Stimulated activated CD8-positive, alpha-beta memory T cell treated with anti-CD3 and anti-CD28 coated beads, Interleukin-2, amount 100 ng/mL, for 1 hour (primary cell): Measurements from ENCODE around the gene LMBR1L.
A peak's percentile ranks its signal among the peaks of the same experiment; 100 is the strongest.

Source experiments
- DNase-seq, 2 donors: peaks; one replicate each; pipeline ENCODE4 v3.0.0-alpha.2; 2020; ENCODE audit warnings: low read depth in 2 of 2

LMBR1L gene

DNA sequence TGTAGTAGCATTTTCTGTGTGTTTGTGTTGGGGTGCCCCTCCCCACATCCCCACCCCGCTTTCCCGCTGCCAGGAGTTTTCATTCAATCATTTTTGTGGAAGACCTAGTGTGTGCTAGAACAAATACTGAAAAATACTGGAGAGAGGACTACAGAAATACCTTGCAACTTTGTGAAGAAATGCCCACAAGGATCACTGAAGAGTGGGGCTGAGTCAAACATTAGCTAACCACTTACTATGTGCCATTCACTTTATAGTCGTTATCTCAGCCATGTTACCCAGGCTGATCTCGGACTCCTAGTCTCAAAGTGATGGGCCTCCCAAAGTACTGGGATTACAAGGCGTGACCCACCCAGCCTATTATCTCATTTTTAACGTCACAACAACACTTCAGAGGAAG lies 559 bp upstream of the LMBR1L start:
- no peak for DNase-seq

DNA sequence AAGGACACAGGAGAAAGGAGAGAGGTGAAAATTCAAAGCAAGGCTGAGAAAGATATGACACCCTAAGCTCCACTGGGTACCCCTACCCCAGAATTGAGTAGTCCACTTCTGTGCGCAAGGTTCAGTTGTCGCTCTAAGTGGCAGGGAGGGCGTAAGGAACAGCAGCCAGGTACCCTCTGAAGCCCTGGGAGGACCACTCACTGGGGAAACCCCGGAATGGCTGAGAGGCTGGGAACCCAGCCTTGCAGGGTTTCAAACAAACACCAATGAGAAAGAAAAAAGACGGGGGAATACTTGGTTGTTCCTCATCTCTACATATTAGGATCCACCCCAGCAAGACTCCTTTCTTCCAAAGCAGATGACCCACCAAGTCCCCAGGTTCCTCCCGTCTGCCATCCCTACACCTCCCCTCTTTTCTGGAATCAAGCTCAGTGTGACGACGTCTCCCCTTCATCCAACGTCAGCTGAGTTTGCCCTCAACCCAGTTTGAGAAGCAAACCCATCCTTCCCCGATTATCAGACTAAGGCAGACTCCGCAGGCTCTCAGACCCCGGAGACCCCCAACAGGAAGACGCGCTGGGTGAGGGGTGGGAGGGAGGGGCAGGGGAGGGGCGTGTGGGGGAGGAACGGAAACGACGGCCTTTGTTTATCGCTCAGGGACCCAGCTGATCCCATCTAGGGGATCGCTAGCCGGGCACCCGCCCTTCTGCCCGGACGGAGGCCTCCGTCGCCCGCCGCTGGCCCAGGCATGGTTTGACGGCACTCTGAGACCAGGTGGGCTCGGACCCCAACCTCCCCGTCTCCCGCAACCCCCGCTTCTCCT lies 795 bp downstream of the LMBR1L start:
- DNase-seq, result no peak

DNA sequence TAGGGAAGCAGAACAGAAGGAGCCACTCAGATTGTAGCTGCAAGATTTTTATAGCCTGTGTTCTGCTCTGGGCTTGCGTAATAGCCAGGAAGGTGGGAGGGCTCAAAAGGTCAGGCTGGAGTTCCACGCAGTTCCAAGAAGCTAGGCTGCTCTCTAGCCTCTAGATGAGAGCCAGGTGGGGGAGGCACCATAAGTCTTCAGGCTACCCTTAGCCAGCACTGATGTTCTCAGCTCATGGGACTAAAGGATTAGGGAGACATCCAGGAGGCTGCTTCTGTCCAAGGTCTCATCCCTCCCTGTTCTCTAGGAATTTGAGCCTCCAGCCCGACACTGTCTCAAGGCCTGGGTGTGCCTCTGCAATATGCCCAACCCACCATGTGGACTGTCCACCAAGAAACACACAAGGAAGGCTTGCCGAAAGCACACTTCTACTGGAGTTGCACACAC lies 1.7 kb downstream of the LMBR1L start:
- DNase-seq, result no peak

DNA sequence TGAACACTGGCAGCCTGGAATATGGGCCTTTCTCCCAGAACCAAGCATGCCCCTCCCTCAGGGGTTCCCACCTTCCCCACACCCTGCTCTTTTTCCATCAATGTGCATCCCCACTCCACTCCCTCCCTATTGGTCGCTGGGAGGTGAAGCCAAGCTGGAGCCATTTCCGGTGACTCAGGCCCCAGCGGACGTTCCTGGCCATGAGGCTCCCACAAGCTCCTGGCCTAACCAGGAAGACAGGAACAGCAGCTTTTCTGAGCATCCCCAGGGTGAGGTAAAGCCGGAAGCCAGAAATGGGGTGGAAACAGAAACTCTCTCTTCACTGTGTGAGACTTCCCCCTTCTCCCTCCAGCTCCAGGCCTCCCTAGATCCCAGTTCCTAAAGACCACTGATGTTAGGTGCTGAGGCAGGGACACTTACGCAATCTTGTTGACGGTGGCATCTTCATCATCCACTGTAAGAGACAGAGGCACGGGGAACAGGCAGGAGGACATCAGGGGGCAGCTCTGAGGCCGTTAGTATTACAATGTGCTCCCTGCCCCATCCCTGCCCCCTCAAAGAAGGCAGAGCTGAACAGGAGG lies 5.1 kb downstream of the LMBR1L start:
- no peak for DNase-seq

DNA sequence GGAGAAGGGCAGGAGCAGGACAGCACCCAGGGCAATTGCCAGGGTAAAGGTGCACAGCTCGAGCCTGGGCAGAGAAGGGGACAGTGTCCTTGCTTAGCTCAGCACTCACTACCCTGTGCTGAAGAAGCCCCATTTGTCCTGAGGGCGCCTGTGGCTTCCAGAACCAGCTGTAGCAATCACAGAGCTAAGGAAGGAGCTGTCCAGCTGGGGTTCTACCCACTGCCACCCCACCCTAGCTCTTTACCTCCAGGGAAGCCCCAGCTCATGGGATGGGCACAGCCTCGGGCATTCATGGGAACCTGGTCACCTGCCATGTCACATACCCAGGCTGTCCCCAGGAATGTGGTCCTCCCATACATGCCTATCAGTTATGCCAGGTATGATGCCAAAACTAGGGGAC lies 5.8 kb downstream of the LMBR1L start:
- no peak for DNase-seq

DNA sequence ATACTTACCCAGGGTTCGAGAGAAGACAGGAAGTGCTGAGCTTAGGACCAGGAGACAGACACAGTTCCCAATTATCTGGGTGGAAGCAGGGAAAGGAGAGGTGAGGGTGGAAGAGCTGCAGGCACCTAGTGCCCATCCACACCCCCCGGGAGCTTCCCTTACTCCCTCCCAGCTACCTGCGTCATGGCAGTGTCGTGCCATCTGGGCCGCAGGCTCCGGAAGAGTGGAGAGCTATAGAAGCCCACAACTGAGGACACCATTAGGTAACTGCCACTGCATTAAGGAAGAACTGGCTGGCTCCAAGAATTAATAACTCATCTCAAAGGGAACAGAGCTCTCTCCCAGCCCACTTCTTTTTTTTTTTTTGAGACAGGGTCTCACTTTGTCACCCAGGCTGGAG lies 10.3 kb downstream of the LMBR1L start:
- DNase-seq, result no peak

DNA sequence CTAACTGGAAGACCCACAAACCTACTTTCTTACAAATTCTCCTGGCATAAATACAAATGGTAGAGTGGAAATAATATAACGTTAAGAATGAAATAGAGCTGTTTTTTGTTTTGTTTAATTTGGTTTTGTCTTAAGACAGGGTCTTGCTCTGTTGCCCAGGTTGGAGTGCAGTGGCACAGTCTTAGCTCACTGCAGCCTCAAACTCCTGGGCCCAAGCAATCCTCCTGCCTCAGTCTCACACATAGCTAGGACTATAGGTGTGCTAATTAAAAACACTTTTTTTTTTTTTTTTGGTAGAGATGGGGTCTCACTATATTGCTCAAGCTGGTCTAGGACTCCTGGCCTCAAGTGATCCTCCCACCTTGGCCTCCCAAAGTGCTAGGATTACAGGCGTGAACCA lies 11.9 kb downstream of the LMBR1L start:
- no peak for DNase-seq

DNA sequence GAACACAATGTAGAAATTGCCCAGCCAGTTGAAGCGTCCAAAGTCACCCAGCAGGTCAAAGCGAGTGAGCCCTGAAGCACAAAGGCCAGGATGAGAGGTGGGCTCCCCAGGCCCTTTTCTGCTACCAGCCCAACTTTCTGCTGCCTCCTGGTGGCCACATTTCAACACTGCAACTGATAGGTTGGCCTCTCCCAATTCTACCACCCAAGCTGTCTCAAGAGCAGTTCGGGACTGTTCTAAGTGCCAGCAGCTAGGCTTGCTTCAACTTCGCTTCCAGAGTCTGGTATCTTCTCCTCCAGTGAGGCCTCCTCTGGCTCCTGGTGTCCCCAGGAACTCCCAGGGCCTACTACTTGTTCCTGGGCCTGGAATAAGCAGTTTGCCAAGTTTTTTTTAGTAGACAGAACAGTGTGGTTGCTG lies 12.6 kb downstream of the LMBR1L start:
- DNase-seq, result peak in 1 of 2 donors; percentile 43

DNA sequence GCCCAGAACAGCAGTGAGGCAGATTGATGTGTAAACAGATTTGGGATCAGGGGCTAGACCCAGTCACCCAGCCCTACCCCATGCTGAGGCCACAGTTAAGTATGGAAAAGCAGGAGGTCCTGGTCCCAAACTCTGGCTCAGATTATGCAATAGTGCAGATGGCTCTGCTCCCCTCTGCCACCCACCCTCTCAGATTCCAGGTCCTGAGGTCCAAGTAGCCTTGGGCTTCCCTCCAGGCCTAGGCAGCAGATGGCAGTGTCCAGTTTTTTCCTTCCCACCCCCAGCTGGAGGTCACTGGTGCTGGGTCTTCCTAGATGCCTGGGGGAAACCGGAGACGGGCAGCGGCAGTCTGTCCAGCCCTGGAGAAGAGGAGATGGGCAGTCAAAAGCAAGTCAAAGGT lies 13.3 kb downstream of the LMBR1L start:
- no peak for DNase-seq

DNA sequence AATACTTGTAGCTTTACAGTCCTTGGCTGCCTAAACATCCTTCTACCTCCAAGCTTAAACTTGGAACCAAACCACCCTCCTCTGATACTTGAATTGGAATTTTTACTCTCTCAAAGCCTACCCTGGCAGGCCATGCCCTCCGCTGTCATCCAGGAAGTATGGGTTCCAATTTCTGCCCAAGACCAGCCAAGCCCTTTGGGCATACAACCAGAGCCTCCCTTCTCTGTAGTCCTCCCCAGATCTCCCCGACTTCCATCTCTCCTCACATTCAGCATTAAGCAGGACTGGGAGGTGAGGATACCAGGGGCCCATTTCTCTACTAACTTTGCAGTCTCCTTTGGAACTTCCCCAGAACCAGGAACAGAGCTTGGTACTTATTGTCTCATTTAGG lies 15.7 kb downstream of the LMBR1L start:
- no peak for DNase-seq

DNA sequence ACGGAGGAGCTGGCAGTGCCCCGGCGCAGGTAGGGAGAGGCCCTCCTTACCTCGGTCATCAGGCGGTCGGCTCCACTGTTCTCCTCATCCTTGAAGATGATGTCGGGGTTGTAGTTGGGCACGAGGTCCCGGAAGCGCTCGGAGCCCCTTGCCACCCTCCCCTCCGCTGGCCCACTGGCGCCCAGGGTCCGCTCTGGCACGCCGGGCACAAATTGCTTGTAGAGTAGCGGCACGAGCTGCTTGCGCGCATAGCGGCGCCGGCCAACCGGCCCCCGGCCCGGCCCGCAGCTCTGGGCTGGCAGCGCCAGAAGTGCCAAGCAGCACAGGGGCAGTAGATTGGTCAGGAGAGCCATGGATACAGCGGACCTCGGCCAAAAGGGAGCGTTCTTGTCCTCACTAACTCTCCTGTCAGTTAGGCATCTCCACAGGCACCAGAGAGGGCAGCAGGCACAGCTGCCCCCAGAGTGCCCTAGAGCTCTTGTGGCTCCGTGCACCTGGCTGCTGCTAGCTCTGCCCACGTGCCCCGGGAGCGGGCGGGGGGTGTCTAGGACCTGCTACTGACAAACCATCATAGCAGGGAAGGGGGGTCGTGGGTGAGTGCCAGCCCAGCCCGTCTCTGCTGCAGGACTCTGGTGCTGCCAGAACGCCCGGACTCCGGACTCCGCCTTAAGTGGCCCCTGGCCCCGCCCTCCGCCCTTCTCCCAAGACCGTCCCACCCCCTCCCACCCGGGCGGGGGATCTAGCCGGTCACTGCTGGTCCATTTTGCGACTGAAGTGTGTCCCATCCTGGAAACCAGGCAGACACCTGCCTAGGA lies 16.3 kb downstream of the LMBR1L start, which contains the start of gene DHH:
TSS of gene DHH (minus strand) at position 642 of the 815 bp plus-strand sequence. CDS start at position 353, 289 bp downstream.
- no peak for DNase-seq

DNA sequence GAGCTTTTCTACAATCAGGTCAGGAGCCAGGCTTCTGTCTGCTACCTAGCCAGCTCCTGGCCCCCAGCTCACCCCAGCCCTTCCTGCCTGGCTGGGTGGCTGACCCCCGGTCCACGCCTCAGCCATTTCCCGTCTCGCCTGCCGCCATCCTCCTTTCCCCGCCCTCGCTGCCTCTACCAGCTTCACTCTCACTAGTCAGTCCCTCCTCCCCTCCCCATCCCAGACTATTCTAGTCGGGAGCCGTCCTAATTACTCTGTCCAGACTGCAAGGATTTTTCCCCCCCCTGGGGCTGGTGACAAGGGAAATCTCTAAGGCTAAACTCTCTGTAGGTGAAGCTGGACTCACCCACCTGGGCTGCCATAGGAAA lies 16.9 kb downstream of the LMBR1L start:
- DNase-seq, result no peak

DNA sequence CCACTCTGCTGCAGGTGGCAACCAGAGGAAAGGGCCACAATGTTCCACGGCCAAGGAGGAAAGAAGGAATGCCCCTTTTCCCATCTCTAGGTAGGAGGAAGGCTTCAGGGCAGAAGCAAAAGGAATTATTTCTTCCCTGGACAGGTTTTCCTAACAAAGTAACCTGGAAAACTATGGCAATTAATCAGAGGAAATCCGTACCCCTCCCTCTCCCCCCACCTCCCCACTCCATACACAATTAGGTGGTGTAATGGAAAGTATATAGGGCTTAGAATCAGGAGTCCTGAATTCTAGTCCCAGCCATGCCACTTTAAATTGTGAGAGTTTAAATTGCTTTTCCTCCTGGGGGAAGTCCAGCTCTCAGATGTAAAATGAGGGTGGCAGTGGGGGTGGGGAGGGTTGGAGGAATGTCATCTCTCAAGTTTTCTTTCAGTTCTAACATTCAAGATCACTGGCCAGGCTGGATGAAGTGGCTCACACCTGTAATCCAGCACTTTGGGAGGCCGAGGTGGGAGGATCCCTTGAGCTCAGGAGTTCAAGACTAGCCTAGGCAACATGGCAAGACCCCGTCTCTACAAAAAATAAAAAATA lies 17.7 kb downstream of the LMBR1L start:
- no peak for DNase-seq

DNA sequence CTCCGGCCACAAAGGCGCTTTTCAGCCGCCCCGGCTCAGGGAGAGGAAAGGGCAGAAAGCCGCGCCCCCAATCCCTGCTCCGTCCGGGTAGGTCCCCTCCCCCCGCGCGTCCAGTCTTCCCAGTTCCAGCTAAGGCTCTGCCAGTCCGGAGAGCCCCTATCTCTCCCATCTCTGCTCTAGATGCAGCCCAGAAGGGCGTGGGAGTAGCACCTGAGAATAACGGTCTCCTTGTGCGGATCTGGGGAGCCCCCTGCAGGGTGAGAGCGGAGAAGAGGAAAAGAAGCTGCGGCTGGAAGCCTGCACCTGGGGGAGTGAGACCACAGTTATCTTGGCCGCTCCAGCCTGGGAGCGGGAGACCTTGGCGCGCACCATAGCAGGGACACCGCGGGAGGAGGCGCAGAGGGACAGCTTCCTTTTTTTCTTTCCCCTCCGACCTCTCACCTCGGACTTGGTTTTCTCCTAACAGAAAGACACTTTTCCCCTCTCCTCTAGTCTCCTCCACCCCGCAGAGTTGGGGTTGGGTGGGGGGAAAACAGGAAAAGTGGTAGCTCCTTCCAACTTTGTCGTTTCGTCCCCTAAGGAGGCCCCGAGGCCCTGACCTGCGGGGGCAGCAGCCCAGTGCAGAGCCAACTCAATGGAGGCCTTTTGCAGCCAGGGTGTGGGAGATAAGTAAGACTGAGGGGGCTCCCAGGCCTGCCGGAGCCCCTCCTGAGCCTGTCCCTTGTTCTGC lies 18.4 kb downstream of the LMBR1L start:
- DNase-seq, result no peak

DNA sequence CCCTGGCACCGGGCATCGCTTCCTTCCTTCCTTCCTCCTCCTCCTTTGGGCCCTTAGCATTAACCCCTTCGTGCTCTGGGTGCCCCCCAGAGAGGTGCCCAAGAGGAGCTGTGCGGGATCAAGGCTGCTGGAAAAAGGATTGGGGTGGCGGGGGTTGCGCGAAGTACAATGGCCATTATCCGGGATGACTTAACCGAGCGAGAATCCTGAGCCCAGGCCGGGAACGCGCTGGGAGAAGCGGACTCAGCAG lies 18.9 kb downstream of the LMBR1L start:
- DNase-seq, result no peak

DNA sequence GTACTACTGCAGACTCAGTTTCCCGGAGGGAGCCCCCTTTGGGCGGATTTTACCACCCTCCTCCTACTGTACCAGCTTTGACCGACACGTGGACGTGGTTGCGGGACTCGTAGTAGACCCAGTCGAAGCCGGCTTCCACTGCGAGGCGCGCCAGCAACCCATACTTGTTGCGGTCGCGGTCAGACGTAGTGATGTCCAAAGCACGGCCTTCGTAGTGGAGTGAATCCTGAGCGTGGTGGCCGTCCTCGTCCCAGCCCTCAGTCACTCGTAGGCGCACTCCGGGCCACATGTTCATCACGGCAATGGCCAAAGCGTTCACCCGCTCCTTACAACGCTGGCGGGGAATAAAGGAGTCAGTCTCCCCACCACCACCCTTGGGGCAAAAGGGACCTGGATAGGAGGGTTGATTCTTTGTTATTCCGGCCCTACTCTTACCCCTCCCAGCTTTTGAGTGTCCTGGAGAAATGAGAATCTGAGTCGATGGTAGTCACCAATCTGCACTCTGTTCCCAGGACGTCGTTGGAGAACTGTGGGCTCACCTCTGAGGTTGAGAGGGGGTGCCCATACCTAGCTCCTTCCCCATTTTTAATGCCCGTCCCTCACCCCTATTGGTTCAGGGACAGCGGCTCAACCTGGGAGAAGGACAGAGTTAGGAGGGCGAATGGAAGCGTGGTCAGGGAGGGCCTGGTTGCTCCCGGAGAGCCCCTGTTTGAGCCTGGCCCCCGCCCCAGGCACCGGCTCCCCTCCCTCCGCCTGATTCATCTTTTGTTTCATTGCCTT lies 19.4 kb downstream of the LMBR1L start:
- no peak for DNase-seq

DNA sequence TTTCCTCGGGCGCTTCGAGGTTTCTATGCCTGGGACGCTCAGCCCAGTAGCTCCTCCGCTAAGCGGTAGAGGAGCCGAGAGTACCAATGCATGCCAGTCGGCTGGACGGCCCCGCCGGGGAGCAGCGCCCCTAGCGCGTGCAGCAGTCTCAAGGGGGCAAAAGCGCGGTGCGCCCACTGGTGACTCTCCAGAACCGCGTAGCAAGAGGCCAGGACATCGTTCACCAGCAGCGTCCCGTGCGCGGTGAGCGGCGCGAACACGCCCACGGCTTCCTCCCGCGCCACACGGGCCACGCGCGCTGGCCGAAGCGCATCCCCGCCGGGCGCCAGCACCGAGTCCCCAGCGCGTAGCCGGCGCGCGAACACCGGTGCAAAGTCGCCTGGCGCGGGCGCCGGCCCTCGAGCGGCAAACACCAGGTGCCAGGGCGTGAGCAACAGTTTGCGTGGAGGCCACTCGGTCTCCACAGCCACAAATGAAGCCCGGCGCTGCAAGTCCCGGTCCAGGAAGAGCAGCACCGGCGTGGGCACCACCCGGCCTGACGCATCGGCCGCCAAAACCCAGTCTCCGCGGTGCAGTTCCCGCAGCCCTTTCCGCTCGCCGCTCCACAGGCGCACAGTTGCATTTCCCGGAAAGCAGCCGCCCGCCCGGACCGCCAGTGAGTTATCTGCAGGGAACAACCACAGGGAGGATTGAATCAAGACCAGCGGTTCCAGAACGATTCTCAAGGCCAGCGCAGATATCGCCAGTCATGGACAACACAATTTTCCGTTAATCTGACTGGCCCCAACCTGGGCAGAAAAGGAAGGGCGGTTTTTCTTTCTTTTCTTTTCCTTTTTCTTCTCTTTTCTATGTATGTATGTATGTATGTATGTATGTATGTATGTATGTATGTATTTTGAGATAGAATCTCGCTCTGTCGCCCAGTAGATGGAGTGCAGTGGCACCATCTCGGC lies 20.6 kb downstream of the LMBR1L start:
- DNase-seq, result no peak

DNA sequence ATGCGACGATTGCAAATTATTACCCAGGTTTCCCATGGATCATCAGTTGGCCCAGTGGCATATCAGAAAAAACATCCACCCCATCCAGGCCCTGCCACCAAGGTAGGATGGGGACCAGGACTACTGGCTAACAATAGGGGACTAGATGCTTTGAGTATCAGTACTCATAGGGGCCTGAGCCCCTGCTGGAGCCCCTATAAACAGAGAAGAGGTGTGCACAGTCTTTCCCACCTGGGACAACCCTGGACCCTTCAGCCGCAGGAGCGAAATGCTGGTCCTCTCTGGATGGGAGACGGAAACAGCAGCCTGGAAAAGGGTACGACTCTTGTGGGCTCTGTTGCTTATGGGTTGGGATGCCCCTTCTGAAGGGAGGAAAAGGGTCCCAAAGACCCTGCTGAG lies 21.7 kb downstream of the LMBR1L start:
- DNase-seq, result no peak

DNA sequence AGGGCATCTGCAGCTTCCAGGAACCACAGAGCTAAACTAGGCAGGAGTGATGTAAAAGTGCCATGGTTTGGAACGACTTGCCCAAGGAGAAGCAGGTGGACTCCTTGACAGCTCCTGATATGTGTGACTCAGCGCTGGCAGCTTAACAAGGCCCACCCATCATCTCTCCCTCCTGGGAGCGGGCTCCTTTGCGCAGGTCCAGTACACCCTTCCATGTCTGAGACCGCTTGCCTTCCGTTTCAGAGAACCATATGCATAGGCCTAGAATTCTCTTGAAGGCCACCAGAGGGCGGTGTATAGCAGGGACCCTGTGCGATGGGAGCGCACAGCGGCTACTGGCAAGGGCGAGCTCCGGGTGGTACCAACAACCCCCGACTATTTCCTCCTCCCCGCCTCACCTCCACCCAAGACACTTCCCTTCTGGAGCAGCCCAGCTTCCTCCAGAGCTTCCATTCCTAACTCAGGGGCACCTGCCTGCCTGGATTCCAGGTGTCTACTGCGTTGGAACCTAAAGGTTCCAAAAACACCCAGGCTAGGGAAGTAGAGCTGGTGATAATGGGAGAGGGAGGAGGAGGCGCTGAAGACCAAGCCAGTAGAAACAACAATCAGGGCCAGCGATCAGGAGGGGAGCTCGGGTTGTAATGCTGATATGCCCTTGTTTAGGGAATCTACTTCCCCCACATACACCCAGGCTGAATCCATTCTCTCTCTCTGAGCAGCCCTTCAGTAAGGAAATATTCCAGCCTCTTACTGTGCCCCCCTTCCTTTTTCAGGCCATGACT lies 22.3 kb downstream of the LMBR1L start:
- DNase-seq, result peak; percentile 43 to 44
